NCI-H1105 (cell line): ENCODE results near the gene ITPKB.

ENCODE experiments used
- DNase-seq: peaks from one replicate; lab custom pipeline; 2025; lab: John Stamatoyannopoulos, UW

ITPKB gene

GRCh38 chr1:226637147-226637935 lies 101.7 kb downstream of the ITPKB start:
- no peak for DNase-seq

GRCh38 chr1:226636847-226637096 lies 102.3 kb downstream of the ITPKB start:
- DNase-seq, result no peak

DNA sequence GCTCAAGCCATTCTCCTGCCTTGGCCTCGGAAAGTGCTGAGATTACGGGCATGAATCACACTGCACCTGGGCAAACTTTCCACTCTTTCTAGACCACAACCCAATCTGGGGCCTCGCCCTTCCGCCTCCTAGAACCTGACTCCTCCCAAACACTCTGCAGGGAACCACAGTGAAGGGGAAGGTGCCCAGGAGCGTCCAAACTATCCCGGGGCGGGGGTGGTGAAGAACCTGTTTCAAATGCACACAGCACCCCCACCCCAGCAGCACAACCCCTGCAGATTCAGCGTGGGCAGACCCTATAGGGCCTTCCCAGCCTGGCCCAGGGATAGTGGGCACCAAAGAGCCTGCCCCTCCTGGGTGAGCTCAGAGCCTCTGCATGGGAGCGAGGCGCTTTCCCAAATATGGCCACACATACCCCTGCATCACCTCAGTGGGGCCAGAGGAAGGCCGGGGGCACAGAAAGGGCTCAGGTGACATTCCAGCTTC lies 103.6 kb downstream of the ITPKB start:
- no peak for DNase-seq

DNA sequence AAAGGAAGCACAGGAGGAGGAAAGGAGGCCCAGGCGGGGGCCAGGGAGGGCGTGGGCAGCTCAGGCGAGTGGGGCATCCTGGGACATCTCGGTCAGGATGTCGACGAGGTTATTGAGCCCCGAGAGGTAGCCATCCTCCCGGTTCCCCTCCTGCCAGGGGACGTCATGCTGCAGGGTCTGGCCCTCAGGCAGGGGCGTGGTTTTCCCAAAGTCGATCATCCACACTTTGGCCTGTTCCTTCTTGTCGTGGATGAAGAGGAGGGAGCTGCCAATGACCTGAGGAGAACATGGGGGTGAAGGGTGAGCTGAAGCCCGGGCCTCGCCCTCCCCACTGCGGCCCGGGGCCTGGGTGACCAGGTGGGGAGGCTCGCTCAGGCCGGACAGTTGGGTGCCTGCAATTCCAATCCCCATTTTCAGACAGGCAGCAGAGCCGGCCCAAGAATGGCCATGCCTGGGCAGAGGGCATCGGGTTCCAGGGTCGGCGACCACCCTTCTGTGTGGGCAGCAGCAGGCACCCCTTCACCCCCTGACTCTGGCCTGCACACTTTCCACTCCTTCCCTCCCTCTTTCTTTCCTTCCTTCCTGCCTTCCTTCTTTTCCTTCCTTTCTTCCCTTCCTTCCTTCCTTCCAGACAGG lies 104.4 kb downstream of the ITPKB start:
- no peak for DNase-seq

- DNase-seq, result peak; percentile 5
These were observed 104.9 kb downstream of the ITPKB start for GRCh38 chr1:226634166-226634588.

DNA sequence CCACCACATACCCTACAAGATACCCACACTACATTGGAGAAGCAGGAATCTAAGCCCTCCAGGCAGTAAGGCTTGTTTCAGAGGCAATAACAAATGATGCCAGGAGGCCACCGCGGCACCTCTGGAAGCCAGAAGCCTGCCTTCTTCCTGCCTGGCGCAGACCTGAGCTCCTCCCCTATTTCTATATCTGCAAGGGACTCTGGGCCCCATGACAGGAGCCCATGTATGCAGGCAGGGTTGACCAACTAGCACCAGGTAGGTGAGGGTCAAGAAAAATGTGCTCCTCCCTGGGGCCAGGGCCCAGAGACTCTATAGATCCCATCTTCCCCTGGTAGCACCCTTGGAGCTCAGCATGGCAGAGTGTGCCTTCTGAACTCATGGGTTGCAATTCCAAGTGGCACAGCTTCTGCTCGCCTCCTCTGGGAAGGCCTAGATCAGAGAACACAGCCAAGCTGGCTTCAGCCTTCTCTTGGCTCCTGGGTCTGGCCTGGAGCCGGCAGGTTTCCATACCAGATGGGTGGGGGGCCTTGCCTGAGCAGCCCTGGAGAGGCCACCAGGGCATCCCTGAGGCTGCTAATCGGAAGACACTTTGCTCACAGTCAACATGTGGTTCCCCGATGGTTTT lies 105.4 kb downstream of the ITPKB start:
- no peak for DNase-seq

DNA sequence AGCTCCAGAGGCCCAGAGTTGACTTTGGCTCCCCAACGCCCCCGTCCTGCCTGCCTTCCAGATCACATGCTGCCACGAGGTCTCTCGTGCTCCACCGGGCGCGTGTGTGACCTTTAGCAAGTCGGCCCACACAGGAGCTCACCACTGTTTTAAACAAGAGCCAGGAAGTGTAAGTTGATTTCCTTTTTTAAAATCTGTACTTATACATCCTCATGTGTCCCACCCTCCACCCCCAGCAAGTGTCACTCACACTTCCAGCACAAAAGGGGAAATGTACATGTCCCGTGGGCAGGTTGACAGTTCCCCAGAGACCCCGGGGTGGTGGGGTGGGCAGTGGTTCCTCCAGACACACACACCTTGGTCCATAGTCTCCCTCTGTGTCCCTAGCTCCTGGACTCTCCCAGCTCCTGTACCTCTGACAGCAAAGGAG lies 106.1 kb downstream of the ITPKB start:
- DNase-seq, result no peak

DNA sequence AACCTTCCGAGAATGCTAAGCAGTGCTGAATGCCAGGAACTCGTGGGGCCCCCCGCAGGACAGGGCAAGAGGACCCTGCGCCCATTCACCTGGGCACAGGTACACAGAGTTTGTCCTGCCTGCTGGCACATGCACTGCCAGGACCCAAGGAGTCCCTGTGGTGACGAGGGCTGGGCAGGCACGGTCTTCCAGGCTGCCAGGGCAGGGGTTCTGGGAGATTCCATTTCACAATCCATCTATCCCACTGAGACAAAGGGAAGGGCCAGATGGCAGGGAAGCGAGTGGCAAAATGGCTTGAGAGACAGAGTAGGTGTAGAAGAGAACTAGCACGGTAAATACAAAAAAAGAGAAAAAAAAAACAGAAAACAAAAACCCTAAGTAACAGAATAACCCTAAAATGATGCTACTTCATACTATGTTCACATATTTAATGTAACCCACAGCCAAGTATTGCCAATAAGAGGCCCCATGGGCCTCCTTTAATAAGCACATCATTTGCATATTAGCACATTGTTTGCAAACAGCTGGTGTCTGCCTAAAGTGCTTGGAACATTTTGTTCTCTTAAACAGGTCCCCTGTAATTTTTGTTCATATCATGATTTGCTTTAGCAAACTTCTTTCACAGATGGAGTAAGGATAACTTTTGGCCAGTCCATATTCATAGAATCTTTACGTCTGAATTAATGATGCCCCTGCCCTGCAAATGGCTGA lies 106.8 kb downstream of the ITPKB start:
- no peak for DNase-seq

- no peak for DNase-seq
These were observed 107.7 kb downstream of the ITPKB start for GRCh38 chr1:226631229-226632000.

GRCh38 chr1:226630592-226630991 lies 108.5 kb downstream of the ITPKB start:
- DNase-seq, result no peak

DNA sequence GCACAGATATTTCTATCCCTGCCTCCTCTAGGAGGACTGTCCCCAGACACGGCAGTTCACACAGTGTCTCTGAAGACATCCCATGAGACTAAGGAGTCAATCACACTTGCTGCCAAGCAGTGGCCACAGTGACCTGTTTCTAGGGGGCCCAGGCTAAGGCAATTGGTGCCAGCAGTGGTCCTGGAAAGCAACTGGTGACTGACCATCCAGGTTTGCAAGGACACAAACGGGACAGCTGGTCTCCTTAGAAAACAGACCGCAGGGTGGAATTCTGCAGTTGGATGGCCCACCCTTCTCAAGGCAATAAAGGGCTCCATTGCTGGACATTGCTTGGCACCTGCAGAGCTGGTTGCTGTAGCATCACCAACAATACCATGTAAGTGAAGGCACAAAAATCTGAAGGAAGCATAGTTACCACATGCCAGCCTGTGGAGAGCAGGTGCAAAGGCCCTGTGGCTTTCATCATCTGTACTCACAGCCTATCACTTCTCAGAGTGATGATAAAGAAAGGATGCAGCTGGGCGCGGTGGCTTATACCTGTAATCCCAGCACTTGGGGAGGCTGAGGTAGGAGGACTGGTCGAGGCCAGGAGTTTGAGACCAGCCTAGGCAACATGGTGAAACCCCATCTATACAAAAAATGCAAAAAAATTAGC lies 109.1 kb downstream of the ITPKB start:
- no peak for DNase-seq

DNA sequence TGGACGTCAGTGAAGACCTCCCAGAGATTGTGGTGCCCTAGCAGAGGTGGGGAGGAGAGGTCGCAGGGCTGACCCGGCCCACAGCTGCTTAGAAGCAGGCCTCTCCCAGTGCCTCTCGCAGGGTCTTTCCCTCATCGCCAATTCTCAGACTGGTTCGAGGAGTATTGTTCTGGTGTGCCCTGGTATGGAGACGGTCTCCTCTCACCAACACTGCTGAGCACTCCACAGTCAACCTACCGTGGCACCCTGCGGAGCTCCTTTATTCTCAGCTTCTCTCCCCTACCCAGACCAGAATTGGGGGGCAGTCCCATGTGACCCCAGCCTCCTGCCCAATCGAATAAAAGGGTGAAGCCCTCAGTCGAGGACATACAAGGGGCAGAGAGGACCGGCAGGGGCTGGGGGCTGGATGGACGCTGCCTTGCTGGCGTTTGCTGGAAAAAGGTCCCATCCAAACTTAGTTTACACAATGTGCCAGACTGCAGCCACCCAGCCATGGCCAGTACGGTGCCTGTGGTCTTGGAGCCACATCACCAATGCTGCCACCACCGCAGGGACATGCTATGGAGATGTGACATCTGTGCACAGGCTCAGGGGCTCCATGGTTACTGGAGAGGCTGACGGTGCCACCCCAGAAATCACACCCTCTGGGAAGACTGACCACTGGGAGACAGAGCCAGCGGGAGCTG lies 109.7 kb downstream of the ITPKB start:
- DNase-seq, result no peak

GRCh38 chr1:226628612-226629155 lies 110.4 kb downstream of the ITPKB start:
- peak; percentile 55 for DNase-seq

GRCh38 chr1:226627924-226628611 lies 111.0 kb downstream of the ITPKB start:
- DNase-seq, result no peak

- DNase-seq, result no peak
These were observed 111.9 kb downstream of the ITPKB start for GRCh38 chr1:226627050-226627755.

DNA sequence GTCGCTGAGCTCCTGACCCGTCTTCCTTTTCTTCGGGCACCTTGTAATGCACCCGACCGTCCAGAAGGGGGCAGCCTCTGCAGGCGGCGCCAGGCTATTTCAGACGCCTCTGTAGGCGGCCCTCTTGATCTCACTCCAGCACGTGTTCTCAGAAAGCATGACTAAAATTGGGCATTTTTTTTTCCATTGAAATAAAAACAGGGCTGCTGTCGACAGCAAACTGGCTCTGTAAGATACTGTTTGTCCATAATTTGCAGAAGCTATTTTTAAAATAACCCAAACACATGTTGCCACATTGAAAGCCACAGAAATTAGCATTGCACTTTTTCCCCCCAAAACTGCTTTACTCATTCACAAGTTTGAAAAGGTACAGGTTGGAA lies 112.5 kb downstream of the ITPKB start:
- no peak for DNase-seq

DNA sequence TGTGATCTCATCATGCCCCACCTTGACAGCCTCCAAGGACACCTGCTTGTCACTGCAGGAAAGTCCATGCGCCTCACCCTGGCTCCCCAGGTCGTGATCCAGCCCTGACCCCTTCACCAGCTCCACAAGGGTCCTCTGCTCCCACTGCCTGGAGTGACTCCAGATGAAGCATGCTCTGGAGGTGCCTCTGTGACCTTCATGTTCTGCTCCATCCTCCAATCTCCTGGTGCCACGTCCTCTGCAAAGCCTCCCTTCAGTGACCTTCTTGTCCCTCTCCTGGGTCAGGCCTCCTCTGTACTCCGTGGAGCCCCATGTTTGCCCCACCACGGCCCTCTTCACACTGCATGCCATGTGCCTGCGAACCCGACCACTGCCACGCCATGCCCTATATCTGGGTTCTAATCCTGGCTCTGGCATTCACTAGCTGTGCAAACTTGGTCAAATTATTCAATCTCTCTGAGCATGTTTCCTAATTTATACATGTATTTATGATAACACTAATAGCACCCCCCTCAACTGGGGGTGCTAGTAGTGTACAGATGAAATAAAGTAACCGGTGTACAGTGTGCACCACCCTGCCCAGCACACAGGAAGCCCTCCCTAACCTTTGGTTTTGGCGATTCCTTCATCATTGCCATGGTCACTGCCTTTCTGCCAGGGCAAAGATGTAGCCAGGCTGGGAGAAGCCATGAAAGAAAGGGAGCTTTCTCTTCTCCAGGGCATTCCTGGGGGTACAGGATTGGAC lies 113.1 kb downstream of the ITPKB start:
- no peak for DNase-seq

DNA sequence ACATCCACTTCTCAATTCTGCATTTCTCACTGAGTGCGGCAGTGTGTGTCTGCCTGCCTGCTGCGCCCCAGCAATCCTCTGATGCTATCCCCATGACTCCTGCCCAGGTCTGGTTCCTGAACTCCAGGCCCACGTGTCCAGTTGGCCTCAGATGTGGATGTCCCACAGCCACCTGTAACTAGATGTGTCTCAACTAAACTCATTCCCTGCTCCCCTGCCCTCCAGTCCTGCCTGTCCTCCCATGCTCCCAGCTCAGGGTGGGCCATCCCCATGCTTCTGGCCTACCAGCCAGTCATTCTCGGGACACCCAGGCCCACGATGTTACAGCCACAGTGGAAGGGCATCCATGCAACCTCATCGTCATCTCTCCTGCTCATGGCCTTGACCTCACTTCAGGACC lies 113.8 kb downstream of the ITPKB start:
- no peak for DNase-seq

GRCh38 chr1:226624526-226624925 lies 114.6 kb downstream of the ITPKB start:
- DNase-seq, result no peak
